ENCODE measurements around the gene ERN1.

Gene ERN1

GRCh38 chr17:64084086-64084939 is 45.6 kb downstream of the ERN1 start:
- DNase-seq (ENCODE audit: low spot score): peak; percentile 61

DNA sequence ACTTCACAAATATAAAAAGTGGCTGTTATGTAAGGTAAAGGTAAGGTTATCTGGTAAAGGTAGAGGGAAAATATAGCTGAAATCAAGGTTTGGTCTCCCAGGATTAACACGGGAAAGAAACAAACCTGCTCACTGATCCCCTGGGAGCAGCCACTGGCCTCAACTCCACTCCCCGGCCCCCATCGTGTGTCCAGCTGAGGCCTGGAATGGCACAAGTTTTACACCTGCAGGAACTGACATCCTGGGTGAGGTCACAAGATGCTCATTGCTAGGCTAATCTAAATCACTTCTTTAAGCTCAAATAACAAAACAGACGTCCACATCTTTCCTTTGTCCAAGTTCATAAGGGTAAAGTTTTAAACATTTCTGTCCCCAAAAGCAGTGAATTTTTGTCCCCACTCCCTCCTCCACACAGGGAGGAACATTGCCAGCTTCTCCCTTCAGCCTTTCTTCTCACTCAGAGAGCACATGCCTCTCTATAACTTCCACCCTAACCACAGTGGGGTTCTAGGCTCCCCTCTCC is 46.3 kb downstream of the ERN1 start:
- DNase-seq (ENCODE audit: low spot score): no peak

DNA sequence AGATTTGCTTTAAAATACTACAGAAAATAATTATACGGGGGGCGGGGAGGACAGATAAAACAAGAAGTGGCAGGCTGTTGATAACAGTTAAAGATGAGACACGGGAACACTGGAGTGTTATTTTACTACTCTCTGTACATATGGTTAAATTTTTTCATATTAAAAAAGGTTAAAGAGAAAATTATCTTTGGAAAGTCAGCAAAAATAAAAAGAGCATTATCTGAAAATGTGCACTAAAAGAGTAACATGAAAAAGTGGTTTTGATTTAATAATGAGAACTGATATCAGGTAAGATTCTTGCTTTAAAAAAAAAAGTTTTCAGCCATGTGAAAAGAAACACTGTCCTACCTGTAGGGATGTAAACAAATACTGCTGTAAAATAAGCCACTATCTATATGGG is 46.9 kb downstream of the ERN1 start:
- no peak for DNase-seq (ENCODE audit: low spot score)

DNA sequence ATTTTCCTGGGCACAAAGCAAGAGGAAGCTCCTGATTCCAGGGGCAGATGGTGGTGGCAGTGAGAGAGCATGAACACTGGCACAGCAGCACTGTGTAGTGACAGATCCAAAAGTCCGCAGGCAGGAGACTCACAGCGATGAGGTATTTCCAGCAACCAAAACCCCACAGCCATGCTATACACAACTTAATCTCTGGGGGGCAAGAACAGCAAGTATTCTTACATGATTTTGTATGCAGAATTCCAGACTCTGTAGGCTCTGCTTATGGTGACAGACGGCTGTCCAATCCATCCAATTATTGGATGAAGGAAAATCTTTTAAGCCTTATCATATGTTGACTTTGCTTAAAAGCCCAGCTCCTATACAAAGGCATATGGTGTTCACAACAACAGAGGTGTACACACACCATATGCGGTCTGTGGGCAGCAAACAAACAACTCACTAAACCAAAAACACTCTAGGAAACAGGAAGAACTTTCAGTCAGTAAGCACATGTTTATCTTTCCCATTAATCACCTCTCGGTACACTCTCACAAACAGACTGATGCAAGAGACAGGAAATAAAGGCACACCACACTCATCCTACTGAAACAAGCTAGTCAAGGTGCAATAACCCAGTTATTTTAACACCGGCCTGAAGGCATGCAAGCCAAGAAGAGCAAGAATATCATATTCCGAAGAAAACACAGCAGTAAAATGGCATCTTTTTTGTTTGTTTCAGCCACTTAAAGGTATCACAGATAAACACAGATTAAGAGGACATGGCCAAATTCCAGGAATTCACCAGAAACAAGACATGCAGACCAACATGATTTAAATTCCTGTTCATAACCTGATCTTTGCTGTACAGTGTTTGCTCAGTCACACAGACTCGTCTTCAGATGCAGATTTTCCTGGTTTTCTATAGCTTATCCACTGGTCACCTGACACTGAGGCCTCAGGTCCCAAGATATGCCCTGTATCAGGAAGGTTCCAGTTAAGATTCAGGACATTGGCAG is 47.8 kb downstream of the ERN1 start:
- DNase-seq (ENCODE audit: low spot score): peak; percentile 91

- DNase-seq (ENCODE audit: low spot score): no peak
These were observed 49.7 kb downstream of the ERN1 start for GRCh38 chr17:64080174-64080618.

DNA sequence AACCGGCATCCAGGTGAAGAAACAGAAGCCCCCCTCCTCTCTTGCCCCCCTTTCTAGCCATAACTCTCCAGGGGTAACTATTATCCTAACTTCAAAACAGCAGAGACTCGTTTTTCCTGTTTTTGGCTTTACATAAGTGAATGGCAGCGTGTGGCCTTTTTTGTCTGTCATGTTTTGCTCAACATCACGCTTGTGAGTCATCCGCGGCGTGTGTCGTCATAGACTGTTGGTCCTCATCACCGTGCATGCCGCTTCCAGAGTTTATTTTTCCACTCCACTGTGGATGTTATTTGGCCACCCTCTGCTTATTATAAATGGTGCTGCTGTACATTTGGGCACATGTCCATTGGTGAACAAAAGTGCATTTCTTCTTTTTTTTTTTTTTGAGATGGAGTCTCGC is 52.6 kb downstream of the ERN1 start:
- DNase-seq (ENCODE audit: low spot score): no peak

- no peak for DNase-seq (ENCODE audit: low spot score)
These were observed 54.0 kb downstream of the ERN1 start for GRCh38 chr17:64075913-64076312.

DNA sequence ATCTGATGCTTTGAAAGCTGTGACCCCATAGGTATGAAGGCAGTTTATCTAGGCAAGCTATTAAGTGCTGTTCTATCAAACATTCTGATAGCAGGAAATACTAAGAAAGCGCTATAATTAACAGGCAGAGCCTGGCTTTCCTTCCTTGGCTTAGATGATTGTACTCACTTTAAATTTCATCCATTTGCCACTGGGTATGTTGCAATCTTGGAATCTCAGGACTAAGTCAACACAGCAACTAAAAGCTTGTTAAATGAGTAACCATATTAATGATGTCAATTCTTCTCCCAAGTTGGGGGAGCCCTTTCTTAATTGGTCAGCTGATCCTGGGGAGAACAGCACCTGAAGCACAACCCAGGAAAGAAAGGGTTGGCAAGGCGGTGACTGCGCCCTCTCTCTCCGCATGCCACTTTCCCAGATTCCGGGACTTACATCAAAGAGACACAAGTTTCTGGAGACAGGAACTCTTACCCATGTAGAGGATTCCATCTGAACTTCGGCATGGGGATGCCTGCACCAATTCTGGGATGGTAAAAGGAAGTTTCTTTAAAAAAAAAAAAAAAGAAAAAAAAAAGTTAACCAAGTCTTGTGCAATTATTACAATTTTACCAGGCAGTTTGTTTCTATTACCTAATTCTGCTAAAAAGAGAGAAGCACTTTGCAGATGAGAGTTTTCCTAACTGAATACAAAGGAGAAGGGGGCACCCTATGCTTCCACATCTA is 55.1 kb downstream of the ERN1 start:
- no peak for DNase-seq (ENCODE audit: low spot score)

DNA sequence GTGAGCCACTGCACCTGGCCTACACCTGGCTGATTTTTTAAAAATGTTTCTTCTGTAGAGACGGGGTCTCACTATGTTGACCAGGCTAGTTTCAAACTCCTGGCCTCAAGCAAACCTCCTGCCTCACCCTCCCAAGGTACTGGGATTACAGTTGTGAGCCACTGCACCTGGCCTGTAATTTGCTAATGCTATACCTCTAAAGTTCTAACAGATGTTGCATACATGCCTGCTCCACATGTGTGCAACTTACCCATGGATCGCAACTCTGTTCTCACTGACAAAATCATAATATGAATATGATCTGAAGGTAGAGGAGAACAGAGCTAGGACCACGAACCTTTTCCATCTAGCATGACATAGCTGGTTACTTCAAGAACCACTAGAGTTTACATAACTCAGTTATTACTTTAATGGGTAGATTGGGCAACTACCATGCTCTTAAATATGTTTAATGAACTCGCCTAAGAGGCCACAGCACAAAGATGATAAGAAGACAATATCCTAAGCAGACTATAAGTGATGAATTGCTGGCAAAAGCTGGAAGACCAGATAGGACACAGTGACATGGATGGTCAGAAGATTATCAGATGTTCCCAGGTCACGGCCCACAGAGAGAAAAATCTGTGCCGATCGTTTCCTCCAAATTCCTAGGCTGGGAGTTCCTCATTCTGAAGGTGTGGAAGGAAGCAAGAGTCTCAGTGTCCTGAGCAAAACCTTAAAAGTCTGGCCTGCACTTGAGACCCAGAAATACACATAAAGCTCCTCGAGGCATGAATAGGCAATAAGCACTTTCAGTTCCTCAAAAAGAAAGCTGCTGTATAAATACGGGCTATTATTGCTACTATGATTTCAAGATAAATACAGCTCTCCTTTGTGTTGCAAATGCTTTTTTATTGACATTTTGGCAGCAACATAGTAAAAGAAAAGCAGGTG is 55.9 kb downstream of the ERN1 start:
- no peak for DNase-seq (ENCODE audit: low spot score)

DNA sequence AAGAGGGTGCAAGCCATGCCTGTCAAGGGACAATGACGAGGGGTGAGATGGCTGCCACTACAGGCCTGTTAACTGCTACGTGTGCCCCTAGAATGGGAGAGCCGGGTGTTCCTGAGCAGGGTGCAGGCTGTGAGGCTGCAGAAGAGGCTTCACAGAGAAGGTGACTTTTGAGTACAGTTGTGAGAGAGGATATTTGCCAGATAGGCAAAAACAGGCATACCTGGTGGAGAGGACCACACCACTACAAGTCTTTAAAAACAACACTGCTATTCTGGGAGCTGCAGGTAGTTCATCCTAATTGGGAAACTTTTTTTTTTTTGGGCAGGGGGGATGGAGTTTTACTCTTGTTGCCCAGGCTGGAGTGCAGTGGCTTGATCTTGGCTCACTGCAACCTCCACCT is 58.8 kb downstream of the ERN1 start:
- no peak for DNase-seq (ENCODE audit: low spot score)

DNA sequence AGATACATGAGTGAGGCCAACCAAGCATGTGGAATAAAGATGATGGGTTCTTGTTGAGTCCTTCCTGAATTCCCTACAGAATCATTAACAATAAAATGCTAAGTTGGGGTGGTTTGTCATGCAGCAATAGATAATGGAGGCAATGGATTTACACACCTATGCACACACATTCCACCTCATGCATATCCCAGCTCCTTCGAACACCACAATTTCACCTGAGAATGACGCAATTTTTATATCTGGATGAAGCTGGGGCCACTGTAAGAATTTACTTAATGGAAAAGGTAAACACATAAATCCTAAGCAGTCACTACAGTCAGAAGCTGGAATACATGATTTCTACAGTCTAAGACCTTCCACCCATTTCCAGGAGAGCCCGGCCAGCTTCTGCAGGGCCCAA is 59.7 kb downstream of the ERN1 start:
- no peak for DNase-seq (ENCODE audit: low spot score)

DNA sequence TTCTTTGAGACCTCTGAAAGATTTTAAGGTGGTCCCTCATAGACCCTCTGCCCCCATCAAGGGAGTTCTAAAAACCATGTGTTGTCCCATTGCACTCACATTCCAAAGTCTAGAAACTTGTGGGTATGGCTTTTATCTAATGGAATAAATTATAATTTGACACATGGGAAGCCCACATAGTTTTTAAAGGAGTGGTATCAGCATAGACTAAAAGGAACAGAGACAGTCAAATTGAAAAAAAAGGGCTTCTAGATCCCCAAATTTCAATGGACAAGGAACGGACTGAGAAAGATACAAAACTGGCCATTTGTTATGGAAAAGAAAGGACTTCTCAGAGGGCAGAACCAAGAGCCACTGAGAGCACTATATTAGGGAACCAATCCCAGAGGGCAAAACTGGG is 60.8 kb downstream of the ERN1 start:
- DNase-seq (ENCODE audit: low spot score): no peak

DNA sequence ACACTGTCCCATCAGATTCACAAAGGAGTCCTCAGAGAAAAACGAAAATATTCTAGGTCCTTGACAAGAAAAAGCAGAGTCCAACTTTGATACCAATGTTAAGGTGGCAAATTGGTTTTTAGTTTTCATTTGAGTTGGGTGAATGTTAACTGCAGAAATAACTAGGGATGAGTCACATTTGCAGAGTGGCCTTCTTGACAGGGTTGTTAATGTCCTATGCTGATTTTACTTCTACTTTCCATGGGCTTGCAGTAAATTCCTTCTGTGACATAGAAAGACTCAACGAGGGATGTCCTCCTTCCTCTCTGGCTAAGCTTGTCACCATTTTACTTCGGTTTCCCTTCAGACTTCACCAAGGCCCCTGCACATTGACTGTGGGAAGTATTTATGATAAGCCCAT is 62.3 kb downstream of the ERN1 start:
- no peak for DNase-seq (ENCODE audit: low spot score)

DNA sequence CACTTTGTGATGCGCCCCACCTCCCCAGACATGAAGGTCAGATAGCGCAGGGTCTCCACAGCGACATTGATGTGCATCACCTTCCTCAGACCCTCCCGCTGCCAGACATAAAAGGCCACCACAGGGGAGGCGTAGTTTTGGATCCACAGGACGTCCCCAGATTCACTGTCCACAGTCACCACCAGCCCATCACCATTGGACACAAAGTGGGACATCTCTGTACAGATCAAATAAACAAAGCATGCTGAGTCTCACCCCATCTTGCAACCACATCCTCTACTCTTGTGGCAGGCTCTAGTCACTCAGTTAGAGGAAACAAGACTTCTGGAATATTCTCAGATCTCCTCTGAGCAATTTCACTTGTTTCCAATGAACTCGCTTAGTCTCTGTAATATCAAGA is 63.2 kb downstream of the ERN1 start:
- DNase-seq (ENCODE audit: low spot score): no peak

GRCh38 chr17:64065161-64065560 is 64.8 kb downstream of the ERN1 start:
- DNase-seq (ENCODE audit: low spot score): no peak

DNA sequence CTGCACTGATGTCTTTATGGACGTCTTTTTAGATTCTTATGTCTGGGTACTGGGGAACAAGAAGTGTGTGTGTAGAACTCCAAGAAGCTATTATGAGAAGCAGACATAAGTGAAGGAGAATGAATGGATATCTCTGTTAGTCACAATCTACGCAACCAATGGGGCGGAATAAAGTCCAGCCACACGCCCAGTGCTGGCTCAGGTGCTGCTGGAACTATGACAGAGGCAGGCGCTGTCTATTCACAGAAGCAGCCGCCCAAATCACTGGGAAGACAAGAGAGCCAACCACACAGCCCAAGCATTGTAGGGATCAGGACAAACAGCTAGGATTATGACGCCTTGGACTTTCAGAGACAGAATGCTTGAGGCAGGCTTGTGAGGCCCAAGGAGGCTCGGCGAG is 65.6 kb downstream of the ERN1 start:
- no peak for DNase-seq (ENCODE audit: low spot score)

GRCh38 chr17:64063766-64064224 is 66.1 kb downstream of the ERN1 start:
- peak; percentile 91 for DNase-seq (ENCODE audit: low spot score)

DNA sequence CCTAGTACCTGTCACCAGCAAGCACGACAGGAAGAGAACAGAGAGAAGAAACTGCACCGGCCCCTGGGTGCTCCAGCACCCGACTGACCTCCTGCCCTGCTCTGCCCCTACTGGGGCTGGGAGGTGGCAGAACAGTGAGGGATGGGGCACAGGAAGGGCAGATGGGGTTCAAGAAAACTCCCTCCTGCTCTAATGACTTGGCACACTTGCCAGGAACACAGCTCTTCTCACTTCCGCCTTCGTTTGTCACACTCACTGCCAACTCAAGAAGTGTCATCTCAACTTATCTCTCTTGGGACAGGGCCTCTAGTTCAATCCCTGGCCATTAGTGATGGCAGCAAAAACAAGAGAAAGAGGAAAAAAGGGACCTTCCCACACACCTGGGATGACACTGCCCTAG is 66.9 kb downstream of the ERN1 start:
- DNase-seq (ENCODE audit: low spot score): no peak

DNA sequence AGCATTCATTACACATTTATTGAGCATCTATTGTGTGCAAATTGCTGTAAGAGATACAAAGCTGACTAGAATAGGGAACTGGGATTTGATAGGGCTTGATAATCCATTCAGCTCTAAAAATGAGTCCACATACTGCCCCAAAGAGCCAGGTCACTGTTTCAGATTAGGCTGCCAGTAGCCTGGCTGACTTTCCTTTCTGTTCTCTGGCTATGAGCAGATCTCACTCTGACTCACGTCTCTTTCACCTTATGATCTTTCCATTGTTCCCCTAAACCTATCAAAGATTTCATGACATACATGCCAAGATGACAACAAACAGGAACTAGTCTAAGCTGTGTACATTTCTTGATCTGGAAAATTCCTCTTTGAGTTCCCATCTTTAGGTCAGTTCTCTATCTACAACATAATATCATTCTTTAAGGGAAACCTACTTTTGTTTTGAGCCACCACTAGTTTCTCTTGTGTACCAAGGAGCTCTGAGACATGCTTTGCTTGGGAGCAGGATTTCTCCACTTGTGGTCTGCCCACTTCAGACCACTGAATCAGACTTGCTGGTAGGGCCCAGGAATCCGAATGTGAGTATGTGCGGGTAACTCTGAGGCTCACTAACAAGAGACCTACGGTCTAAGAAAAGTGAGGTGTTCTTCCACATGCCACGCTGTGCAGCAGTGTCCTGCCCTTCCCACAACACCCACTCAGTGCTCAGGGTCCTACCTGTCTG is 68.6 kb downstream of the ERN1 start:
- DNase-seq (ENCODE audit: low spot score): no peak

GRCh38 chr17:64060331-64060730 is 69.6 kb downstream of the ERN1 start:
- no peak for DNase-seq (ENCODE audit: low spot score)

All from D341Med (cell line).